Astrocyte of the hippocampus (primary cell): ENCODE measurements around the gene GALNT11.
"Not testable (repeated sequence)": the region's sequence is repeated elsewhere in the genome, so short reads cannot be mapped to it uniquely, and the experiment has no call there.

ENCODE experiments used
- DNase-seq: peaks from one replicate; pipeline ENCODE4 v3.0.0; 2011; ENCODE audit warnings: low read depth, low spot score

The GALNT11 gene

GRCh38 chr7:152027491-152028365 lies 2.3 kb downstream of the GALNT11 start:
- not testable (repeated sequence) for DNase-seq

GRCh38 chr7:152030059-152030458 lies 4.6 kb downstream of the GALNT11 start:
- not testable (repeated sequence) for DNase-seq

- DNase-seq, result not testable (repeated sequence)
These were observed 5.2 kb downstream of the GALNT11 start for GRCh38 chr7:152030639-152031038.

- DNase-seq, result no peak
These were observed 10.3 kb downstream of the GALNT11 start for GRCh38 chr7:152035817-152036216.

- not testable (repeated sequence) for DNase-seq
These were observed 12.9 kb downstream of the GALNT11 start for GRCh38 chr7:152038410-152038809.

GRCh38 chr7:152043086-152043485 lies 17.6 kb downstream of the GALNT11 start:
- peak; percentile 15 for DNase-seq

GRCh38 chr7:152044909-152045308 lies 19.4 kb downstream of the GALNT11 start:
- DNase-seq, result not testable (repeated sequence)

- no peak for DNase-seq
These were observed 21.1 kb downstream of the GALNT11 start for GRCh38 chr7:152046531-152046930.

GRCh38 chr7:152048051-152048450 lies 22.6 kb downstream of the GALNT11 start:
- no peak for DNase-seq

- DNase-seq, result peak; percentile 93
These were observed 25.1 kb downstream of the GALNT11 start for GRCh38 chr7:152050547-152050971.

GRCh38 chr7:152051968-152052367 lies 26.5 kb downstream of the GALNT11 start:
- no peak for DNase-seq

GRCh38 chr7:152052771-152053170 lies 27.3 kb downstream of the GALNT11 start:
- DNase-seq, result no peak

GRCh38 chr7:152054367-152055230 lies 29.1 kb downstream of the GALNT11 start:
- peak; percentile 54 for DNase-seq

GRCh38 chr7:152056621-152057274 lies 31.3 kb downstream of the GALNT11 start:
- no peak for DNase-seq

- DNase-seq, result no peak
These were observed 33.8 kb downstream of the GALNT11 start for GRCh38 chr7:152059311-152059710.

- DNase-seq, result not testable (repeated sequence)
These were observed 35.6 kb downstream of the GALNT11 start for GRCh38 chr7:152061086-152061485.

GRCh38 chr7:152063192-152063591 lies 37.7 kb downstream of the GALNT11 start:
- not testable (repeated sequence) for DNase-seq

- not testable (repeated sequence) for DNase-seq
These were observed 38.3 kb downstream of the GALNT11 start for GRCh38 chr7:152063821-152064220.

GRCh38 chr7:152065800-152066344 lies 40.4 kb downstream of the GALNT11 start:
- not testable (repeated sequence) for DNase-seq

GRCh38 chr7:152072421-152072820 lies 46.9 kb downstream of the GALNT11 start:
- DNase-seq, result no peak

GRCh38 chr7:152073352-152073751 lies 47.9 kb downstream of the GALNT11 start:
- DNase-seq, result no peak
